GM21825 (cell line): ENCODE results near the gene PARD3.
"Not testable (repeated sequence)": the region's sequence is repeated elsewhere in the genome, so short reads cannot be mapped to it uniquely, and the experiment has no call there.

Experiments used
- ATAC-seq: cut with Tn5 transposase; IDR thresholded peaks from one replicate; pipeline ENCODE4 v1.9.1; 2021; ENCODE audit warnings: mild to moderate bottlenecking, moderate library complexity; ENCODE audit not compliant: unreplicated experiment

Gene PARD3

GRCh38 chr10:34768261-34768971 lies 46.7 kb downstream of the PARD3 start:
- ATAC-seq = no peak

- ATAC-seq = no peak
Observed at GRCh38 chr10:34766811-34767494, 48.1 kb downstream of the PARD3 start.

- no peak for ATAC-seq
Observed at GRCh38 chr10:34766266-34766600, 48.9 kb downstream of the PARD3 start.

GRCh38 chr10:34764472-34764946 lies 50.6 kb downstream of the PARD3 start:
- ATAC-seq = no peak

GRCh38 chr10:34762603-34763299 lies 52.3 kb downstream of the PARD3 start:
- no peak for ATAC-seq

GRCh38 chr10:34762156-34762555 lies 52.9 kb downstream of the PARD3 start:
- no peak for ATAC-seq

- ATAC-seq = no peak
Observed at GRCh38 chr10:34761453-34761852, 53.6 kb downstream of the PARD3 start.

- no peak for ATAC-seq
Observed at GRCh38 chr10:34760606-34761005, 54.5 kb downstream of the PARD3 start.

- no peak for ATAC-seq
Observed at GRCh38 chr10:34759837-34760215, 55.3 kb downstream of the PARD3 start.

- ATAC-seq = no peak
Observed at GRCh38 chr10:34759161-34759836, 55.8 kb downstream of the PARD3 start.

GRCh38 chr10:34758447-34758996 lies 56.6 kb downstream of the PARD3 start:
- ATAC-seq = peak; percentile 75

- no peak for ATAC-seq
Observed at GRCh38 chr10:34757933-34758332, 57.2 kb downstream of the PARD3 start.

- not testable (repeated sequence) for ATAC-seq
Observed at GRCh38 chr10:34757181-34757580, 57.9 kb downstream of the PARD3 start.

GRCh38 chr10:34756584-34756983 lies 58.5 kb downstream of the PARD3 start:
- ATAC-seq = no peak

- no peak for ATAC-seq
Observed at GRCh38 chr10:34753014-34753757, 61.9 kb downstream of the PARD3 start.

- no peak for ATAC-seq
Observed at GRCh38 chr10:34751272-34751671, 63.8 kb downstream of the PARD3 start.

- not testable (repeated sequence) for ATAC-seq
Observed at GRCh38 chr10:34750795-34751194, 64.3 kb downstream of the PARD3 start.

- no peak for ATAC-seq
Observed at GRCh38 chr10:34748767-34749166, 66.3 kb downstream of the PARD3 start.

- ATAC-seq = no peak
Observed at GRCh38 chr10:34748357-34748756, 66.7 kb downstream of the PARD3 start.

- no peak for ATAC-seq
Observed at GRCh38 chr10:34746094-34746493, 69.0 kb downstream of the PARD3 start.
